HepG2 (cell line): ENCODE data around the gene CPLX3. TPM values are rescaled to one million over a fixed set of nuclear protein-coding genes. Genes with fewer than 3 reads are reported as not detected.

Source experiments
- ATAC-seq: fragments of 200-7000 bp; cut with Tn5 transposase; 3 replicates; pipeline ENCODE4 v1.9.1; 2020; ENCODE audit warnings: mild to moderate bottlenecking, moderate library complexity
- BruUV-seq: library from RNA; stranded (reverse); fragments of 400-500 nt; replicated peaks from 2 replicates; lab custom pipeline; 2021; lab: Mats Ljungman, UMichigan
- CTCF ChIA-PET: fragments of 300-600 bp; formaldehyde crosslinking; extraction: SDS; loops from one replicate; lab custom pipeline; 2021; ENCODE audit warnings: low total read pairs, inconsistent platforms, low intra/inter-chr PET ratio; lab: Yijun Ruan, JAX
- POLR2A ChIA-PET: fragments of 350-600 bp; sonication (Branson Sonifier 250); formaldehyde crosslinking; loops from one replicate; lab custom pipeline; 2020; ENCODE audit warnings: antibody characterized with exemption, inconsistent platforms; lab: Yijun Ruan, JAX
- DNase-seq: peaks from one replicate; pipeline ENCODE4 v3.0.0-alpha.2; 2015; ENCODE audit warnings: low spot score
- FAIRE-seq: peaks from 3 replicates; lab custom pipeline; 2011; peaks lifted over from hg19 to GRCh38; lab: Jason Lieb, UNC
- H2AFZ ChIP-seq: one replicate; pipeline ENCODE4 v1.6.1; 2011; ENCODE audit warnings: low read length, inconsistent platforms
- H3K27ac ChIP-seq: fragments of 300-600 bp; 3 replicates; pipeline ENCODE4 v1.8.0; 2011; ENCODE audit warnings: mixed run types, mild to moderate bottlenecking, mixed read lengths, low read length, inconsistent platforms; ENCODE audit not compliant: insufficient read depth; ENCODE audit errors: extremely low read length
- H3K27me3 ChIP-seq, 2 experiments: fragments of 200-600 bp in 1 of 2; 2 replicates in 1 of 2; 3 replicates in 1 of 2; pipeline versions ENCODE4 v1.6.0 to v1.8.0; 2011; ENCODE audit warnings: low read length in 2 of 2, mild to moderate bottlenecking in 2 of 2, moderate library complexity in 2 of 2, inconsistent platforms in 1 of 2; ENCODE audit not compliant: insufficient read depth in 2 of 2, control insufficient read depth in 1 of 2
- H3K36me3 ChIP-seq, 2 experiments: fragments of 200-600 bp in 1 of 2; replicated peaks in 1 of 2; 2 replicates in 1 of 2; 3 replicates in 1 of 2; pipeline versions ENCODE4 v1.5.1 to v1.8.0; 2011; ENCODE audit warnings: low read length in 2 of 2, inconsistent platforms in 1 of 2; ENCODE audit not compliant: insufficient read depth in 2 of 2, control insufficient read depth in 1 of 2
- H3K4me1 ChIP-seq: 2 replicates; pipeline ENCODE4 v1.5.1; 2012; ENCODE audit warnings: low read length, inconsistent platforms; ENCODE audit not compliant: insufficient read depth
- H3K4me2 ChIP-seq: 2 replicates; pipeline ENCODE4 v1.6.0; 2011; ENCODE audit warnings: low read depth, low read length, inconsistent platforms
- H3K4me3 ChIP-seq, 3 experiments: fragments of 200-600 bp in 1 of 3; sonication (generic), shearing (Covaris generic) in 1 of 3; replicated peaks in 1 of 3; 2 replicates each; pipeline ENCODE4 v1.5.1; 2011 to 2016; ENCODE audit warnings: low read length in 3 of 3, inconsistent platforms in 2 of 3, low read depth in 2 of 3, mild to moderate bottlenecking in 2 of 3, control low read depth in 1 of 3, mixed read lengths in 1 of 3; ENCODE audit not compliant: insufficient read depth in 1 of 3
- H3K79me2 ChIP-seq: one replicate; pipeline ENCODE4 v1.6.1; 2011; ENCODE audit warnings: low read length, inconsistent platforms; ENCODE audit not compliant: insufficient read depth
- H3K9ac ChIP-seq: 2 replicates; pipeline ENCODE4 v1.6.0; 2011; ENCODE audit warnings: mild to moderate bottlenecking, low read depth, low read length, inconsistent platforms; ENCODE audit not compliant: insufficient read depth
- H3K9me3 ChIP-seq: 2 replicates; pipeline ENCODE4 v1.5.1; 2012; ENCODE audit warnings: mild to moderate bottlenecking, low read length
- H4K20me1 ChIP-seq: 2 replicates; pipeline ENCODE4 v1.6.0; 2011; ENCODE audit warnings: inconsistent platforms, mild to moderate bottlenecking, low read length, moderate library complexity; ENCODE audit not compliant: insufficient read depth
- AGO2 ChIP-seq: fragments of 200-400 bp; formaldehyde crosslinking; optimal IDR thresholded peaks from 2 replicates; pipeline ENCODE3; 2017; ENCODE audit warnings: mild to moderate bottlenecking, low read depth, low read length, moderate library complexity
- REXO4 ChIP-seq: sonication (generic); formaldehyde crosslinking; IDR thresholded peaks from 2 replicates; pipeline ENCODE4 v1.8.0; 2022; ENCODE audit warnings: missing genetic modification reagents, mild to moderate bottlenecking, borderline replicate concordance
- RFXANK ChIP-seq: IDR thresholded peaks from 2 replicates; pipeline ENCODE4 v1.6.1; 2016
- ZNF597 ChIP-seq: sonication (generic); formaldehyde crosslinking; IDR thresholded peaks from 2 replicates; pipeline ENCODE4 v1.5.0; 2020; ENCODE audit warnings: missing genetic modification reagents
- WGBS: methylation state at CpG from one replicate; pipeline ENCODE4 v1.1.6; 2017; ENCODE audit warnings: low lambda C conversion rate; 5-methylcytosine and 5-hydroxymethylcytosine counted together
- in situ Hi-C: cut with HindIII; loops from 2 replicates; pipeline ENCODE4 v1.10.0; 2017; ENCODE audit warnings: low pct_unique_long_range_greater_than_20kb; ENCODE audit not compliant: extremely low pct_ligation_motif_present
- intact Hi-C: fragments of 100-400 bp; cut with micrococcal nuclease; formaldehyde crosslinking; loops from one replicate; pipeline ENCODE4 v1.10.0; 2022; ENCODE audit not compliant: unreplicated experiment
- polyA plus RNA-seq, 8 experiments: library from polyadenylated mRNA; depleted of rRNA in 3 of 8; stranded (reverse) in 7 of 8; unstranded in 1 of 8; fragments of >200 nt; fragmentation: Illumina TruSeq in 4 of 8; extraction: Trizol in 4 of 8; gene quantifications; 2 replicates each; pipeline versions ENCODE4 v1.2.1 to v1.2.3, GENCODE V29; 2011 to 2016; ENCODE audit warnings: low read depth in 4 of 8, missing spikeins in 1 of 8, mixed read lengths in 1 of 8; ENCODE audit not compliant: insufficient read depth in 1 of 8
- total RNA-seq, 5 experiments: library from RNA; depleted of rRNA; stranded (reverse); fragments of >200 nt; fragmentation: Illumina TruSeq; extraction: Trizol; gene quantifications; 2 replicates each; pipeline ENCODE4 v1.2.3, GENCODE V29; 2016; ENCODE audit warnings: low read depth in 1 of 5
- TF ChIP-seq, protein P1 (sequence below): sonication (generic); formaldehyde crosslinking; IDR thresholded peaks from 2 replicates; pipeline ENCODE4 v1.4.0; 2020; ENCODE audit warnings: missing genetic modification reagents

CPLX3 gene
- total and polyA plus RNA-seq, 2 of the 13 experiments (the other 11 are each of a cell fraction or from before 2014, with no cell fraction given) = not detected

DNA sequence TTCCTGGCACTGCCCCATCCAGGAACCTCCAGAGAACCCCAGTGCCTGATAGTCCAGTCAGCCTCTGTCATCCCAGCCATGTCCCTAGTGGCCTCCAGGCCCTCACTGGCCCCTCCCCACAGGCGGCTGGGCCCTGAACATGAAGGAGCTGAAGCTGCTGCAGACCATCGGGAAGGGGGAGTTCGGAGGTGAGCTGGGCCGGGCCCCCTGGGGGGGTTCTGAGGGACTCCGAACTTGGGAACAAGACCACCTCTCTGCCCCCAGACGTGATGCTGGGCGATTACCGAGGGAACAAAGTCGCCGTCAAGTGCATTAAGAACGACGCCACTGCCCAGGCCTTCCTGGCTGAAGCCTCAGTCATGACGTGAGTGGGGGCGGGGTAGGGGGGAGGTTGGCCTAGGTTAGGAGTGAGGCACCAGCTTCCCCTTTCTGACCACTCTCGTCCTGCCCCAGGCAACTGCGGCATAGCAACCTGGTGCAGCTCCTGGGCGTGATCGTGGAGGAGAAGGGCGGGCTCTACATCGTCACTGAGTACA, 25.8 kb upstream of the CPLX3 start:
- Histone ChIP-seq H3K27ac (no peak overlapping the region), H2AFZ (no peak overlapping the region), H3K36me3 (peaks cover 18 to 41% of the 10 kb centered on the region in 2 experiments), H3K27me3 (no peaks in the 10 kb centered on the region), H3K4me1 (peaks cover 13% of the 10 kb centered on the region), H4K20me1 (no peaks in the 10 kb centered on the region; the same call in 1 of the 2 replicates), H3K79me2 (no peaks in the 10 kb centered on the region), H3K9me3 (no peaks in the 10 kb centered on the region), H3K9ac (no peak overlapping the region), H3K4me3 (no peak overlapping the region), H3K4me2 (no peak overlapping the region)
- in situ Hi-C loops (no loop called here), intact Hi-C loops (loop anchor here (1.0 to 2.0 kb wide), 2 partner anchors 18 to 29 kb away; partner anchors contain the start of gene CSK)
- TF ChIP-seq RFXANK (CRISPR knock-in tag) = no peak
- no peak for TF ChIP-seq ZNF597 (CRISPR knock-in tag)
- no peak for TF ChIP-seq REXO4
- TF ChIP-seq, protein P1, sequence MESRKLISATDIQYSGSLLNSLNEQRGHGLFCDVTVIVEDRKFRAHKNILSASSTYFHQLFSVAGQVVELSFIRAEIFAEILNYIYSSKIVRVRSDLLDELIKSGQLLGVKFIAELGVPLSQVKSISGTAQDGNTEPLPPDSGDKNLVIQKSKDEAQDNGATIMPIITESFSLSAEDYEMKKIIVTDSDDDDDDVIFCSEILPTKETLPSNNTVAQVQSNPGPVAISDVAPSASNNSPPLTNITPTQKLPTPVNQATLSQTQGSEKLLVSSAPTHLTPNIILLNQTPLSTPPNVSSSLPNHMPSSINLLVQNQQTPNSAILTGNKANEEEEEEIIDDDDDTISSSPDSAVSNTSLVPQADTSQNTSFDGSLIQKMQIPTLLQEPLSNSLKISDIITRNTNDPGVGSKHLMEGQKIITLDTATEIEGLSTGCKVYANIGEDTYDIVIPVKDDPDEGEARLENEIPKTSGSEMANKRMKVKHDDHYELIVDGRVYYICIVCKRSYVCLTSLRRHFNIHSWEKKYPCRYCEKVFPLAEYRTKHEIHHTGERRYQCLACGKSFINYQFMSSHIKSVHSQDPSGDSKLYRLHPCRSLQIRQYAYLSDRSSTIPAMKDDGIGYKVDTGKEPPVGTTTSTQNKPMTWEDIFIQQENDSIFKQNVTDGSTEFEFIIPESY (CRISPR knock-in tag) = no peak
- peak; percentile 41 for TF ChIP-seq AGO2
- ChIA-PET CTCF (interaction anchor here (1.3 to 2.5 kb wide), 3 partner anchors 23 to 165 kb away, joined by 6 to 56 read pairs (median 6); no protein-coding TSS in a partner anchor), POLR2A (interaction anchor here (1.1 kb wide), 1 partner anchor 12 kb away, joined by 3 read pairs; no protein-coding TSS in a partner anchor)
- peak; percentile 33 for ATAC-seq
- FAIRE-seq = no peak
- 95% methylated on average over 13 of the region's 20 CpGs for WGBS
- DNase-seq = no peak
- BruUV-seq = no TSS peak
